ENCODE results near the gene VWA8.
"Not testable (repeated sequence)": the region's sequence is repeated elsewhere in the genome, so short reads cannot be mapped to it uniquely, and the experiment has no call there.

The VWA8 gene

GRCh38 chr13:41547251-41548000 is 413.5 kb downstream of the VWA8 start:
- TF ChIP-seq CTCF (IDR thresholded peaks at IDR 0.05; ENCODE audit: insufficient read depth, low read depth, low read length, missing control alignments) = no peak

GRCh38 chr13:41546372-41547190 is 414.3 kb downstream of the VWA8 start:
- peak; percentile 88 for DNase-seq (ENCODE audit: low read depth)
- TF ChIP-seq CTCF (IDR thresholded peaks at IDR 0.05; ENCODE audit: insufficient read depth, low read depth, low read length, missing control alignments) = no peak
- no peak overlapping the region for H3K4me3 ChIP-seq (ENCODE audit: low read length)

More at GRCh38 chr13:41547251-41548000, 413.5 kb downstream of the VWA8 start:
- H3K4me3 ChIP-seq (ENCODE audit: low read length) = no peak overlapping the region
- DNase-seq (ENCODE audit: low read depth) = peak; percentile 53

DNA sequence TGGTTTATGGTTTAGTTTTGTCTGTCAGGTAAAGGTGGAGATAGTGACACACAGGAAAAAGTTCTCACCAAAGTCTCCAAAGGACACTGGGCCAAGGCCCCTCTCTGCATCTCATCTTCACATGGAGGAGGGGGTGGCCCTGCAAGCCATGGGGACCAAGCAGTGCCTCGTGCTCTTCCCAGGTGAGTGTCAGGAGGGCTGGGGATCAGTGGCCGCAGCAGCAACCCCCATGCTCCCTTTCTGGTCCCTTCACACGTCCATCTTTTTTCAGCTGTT is 415.5 kb downstream of the VWA8 start:
- no peak for DNase-seq (ENCODE audit: low read depth)
- H3K4me3 ChIP-seq (ENCODE audit: low read length) = no peak overlapping the region
- TF ChIP-seq CTCF (IDR thresholded peaks at IDR 0.05; ENCODE audit: insufficient read depth, low read depth, low read length, missing control alignments) = no peak

- no peak overlapping the region for H3K4me3 ChIP-seq (ENCODE audit: low read length)
- no peak for TF ChIP-seq CTCF (IDR thresholded peaks at IDR 0.05; ENCODE audit: insufficient read depth, low read depth, low read length, missing control alignments)
- no peak for DNase-seq (ENCODE audit: low read depth)
Measured at GRCh38 chr13:41543664-41544300, 417.1 kb downstream of the VWA8 start.

DNA sequence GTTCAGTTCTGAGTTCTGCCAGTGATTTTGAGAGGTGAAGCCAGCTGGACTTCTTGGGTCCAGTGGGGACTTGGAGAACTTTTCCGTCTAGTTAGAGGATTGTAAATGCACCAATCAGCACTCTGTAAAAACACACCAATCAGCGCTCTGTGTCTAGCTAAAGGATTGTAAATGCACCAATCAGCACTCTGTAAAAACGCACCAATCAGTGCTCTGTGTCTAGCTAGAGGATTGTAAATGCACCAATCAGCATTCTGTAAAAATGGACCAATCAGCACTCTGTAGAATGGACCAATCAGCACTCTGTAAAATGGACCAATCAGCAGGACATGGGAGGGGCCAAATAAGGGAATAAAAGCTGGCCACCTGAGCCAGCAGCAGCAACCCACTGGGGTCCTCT is 418.1 kb downstream of the VWA8 start:
- DNase-seq (ENCODE audit: low read depth); H3K4me3 ChIP-seq (ENCODE audit: low read length): not testable (repeated sequence)

DNA sequence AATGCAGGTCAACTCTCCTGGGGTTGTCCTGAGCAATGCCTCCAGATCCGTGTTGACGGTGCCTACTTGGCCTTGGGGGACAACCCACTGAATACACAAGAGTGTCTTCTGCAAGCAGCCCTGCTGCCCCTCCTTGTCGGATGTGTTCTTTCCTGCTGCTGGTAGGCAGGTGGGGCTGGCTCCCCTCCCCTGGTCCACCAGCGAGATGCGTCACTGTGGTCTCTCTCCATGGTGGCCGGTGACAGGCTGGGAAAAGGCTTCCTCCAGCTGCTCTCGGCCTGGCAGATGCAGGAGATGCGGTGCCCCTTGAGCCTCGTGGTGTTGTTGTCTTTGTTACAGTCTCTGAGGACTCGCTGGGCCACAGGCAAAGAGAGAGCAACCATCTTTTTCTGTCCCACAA is 418.6 kb downstream of the VWA8 start:
- no peak for TF ChIP-seq CTCF (IDR thresholded peaks at IDR 0.05; ENCODE audit: insufficient read depth, low read depth, low read length, missing control alignments)
- no peak overlapping the region for H3K4me3 ChIP-seq (ENCODE audit: low read length)
- no peak for DNase-seq (ENCODE audit: low read depth)

- TF ChIP-seq CTCF (IDR thresholded peaks at IDR 0.05; ENCODE audit: insufficient read depth, low read depth, low read length, missing control alignments) = no peak
- DNase-seq (ENCODE audit: low read depth) = no peak
- no peak overlapping the region for H3K4me3 ChIP-seq (ENCODE audit: low read length)
Measured at GRCh38 chr13:41541142-41541938, 419.6 kb downstream of the VWA8 start.

DNA sequence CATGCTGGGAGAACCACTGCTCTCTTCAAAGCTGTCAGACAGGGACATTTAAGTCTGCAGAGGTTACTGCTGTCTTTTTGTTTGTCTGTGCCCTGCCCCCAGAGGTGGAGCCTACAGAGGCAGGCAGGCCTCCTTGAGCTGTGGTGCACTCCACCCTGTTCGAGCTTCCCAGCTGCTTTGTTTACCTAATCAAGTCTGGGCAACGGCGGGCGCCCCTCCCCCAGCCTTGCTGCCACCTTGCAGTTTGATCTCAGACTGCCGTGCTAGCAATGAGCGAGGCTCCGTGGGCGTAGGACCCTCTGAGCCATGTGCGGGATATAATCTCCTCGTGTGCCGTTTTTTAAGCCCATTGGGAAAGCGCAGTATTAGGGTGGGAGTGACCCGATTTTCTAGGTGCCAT is 420.7 kb downstream of the VWA8 start:
- peak; percentile 71 for DNase-seq (ENCODE audit: low read depth)
- H3K4me3 ChIP-seq (ENCODE audit: low read length) = not testable (repeated sequence)
